Measurements from ENCODE around the gene HIVEP1.

- TF ChIP-seq CTCF (IDR thresholded peaks at IDR 0.05) (no peak), POLR2AphosphoS5 (IDR thresholded peaks at IDR 0.05) (no peak), EP300 (IDR thresholded peaks at IDR 0.05) (no peak)
These were observed 27.7 kb downstream of the HIVEP1 start for GRCh38 chr6:12039540-12040459.

Measured in upper lobe of left lung (tissue), 4 donors.